Stimulated activated CD4-positive, alpha-beta T cell treated with anti-CD3 and anti-CD28 coated beads, Interleukin-1b, Interleukin-23, amount 100 ng/mL, for 48 hours (primary cell): Measurements from ENCODE around the gene FHIT.
"Not testable (repeated sequence)": the region's sequence is repeated elsewhere in the genome, so short reads cannot be mapped to it uniquely, and the experiment has no call there.

Experiments used
- DNase-seq: peaks from one replicate; pipeline ENCODE4 v3.0.0-alpha.2; 2020

The FHIT gene

DNA sequence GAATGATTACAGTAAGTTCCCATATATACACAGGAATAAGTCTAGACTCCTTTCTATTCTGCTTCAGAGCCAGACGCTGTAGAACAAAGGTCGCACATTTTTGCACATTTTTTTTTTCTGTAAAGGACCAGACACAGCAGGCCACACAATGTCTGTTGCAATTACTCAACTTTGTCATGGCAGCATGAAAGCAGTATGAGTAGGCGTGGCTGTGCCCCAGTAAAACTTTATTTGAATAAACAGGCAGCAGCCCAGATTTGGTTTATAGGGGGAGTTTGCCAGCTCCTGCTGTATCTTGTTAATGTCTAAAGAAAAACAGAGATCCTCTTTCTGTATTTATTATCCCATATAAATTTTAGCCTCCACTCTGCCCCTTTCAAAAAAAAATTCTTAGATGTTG, 708.3 kb downstream of the FHIT start:
- DNase-seq, result no peak

DNA sequence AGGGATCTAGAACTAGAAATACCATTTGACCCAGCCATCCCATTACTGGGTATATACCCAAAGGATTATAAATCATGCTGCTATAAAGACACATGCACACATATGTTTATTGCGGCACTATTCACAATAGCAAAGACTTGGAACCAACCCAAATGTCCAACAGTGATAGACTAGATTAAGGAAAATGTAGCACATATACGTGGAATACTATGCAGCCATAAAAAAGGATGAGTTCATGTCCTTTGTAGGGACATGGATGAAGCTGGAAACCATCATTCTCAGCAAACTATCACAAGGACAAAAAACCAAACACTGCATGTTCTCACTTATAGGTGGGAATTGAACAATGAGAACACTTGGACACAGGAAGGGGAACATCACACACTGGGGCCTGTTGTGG, 711.9 kb downstream of the FHIT start:
- DNase-seq, result not testable (repeated sequence)

DNA sequence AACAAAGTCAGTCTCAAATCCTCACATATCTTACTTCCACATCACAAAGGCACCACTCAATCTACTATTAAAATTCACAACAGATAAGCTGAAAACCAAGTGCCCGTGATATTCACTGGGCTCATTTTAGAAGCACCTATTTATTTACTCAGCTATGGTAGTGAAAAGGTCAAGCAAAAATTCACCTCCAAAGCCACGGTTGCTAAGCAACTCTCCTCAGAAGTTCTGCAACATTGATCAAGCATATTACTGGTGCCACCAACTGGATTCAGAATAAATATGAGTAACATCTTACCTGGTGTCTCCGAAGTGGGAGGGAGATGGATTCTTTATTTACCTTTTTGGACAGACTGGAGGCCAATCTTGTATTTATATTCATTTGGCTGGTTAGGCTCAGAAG, 714.8 kb downstream of the FHIT start:
- no peak for DNase-seq

DNA sequence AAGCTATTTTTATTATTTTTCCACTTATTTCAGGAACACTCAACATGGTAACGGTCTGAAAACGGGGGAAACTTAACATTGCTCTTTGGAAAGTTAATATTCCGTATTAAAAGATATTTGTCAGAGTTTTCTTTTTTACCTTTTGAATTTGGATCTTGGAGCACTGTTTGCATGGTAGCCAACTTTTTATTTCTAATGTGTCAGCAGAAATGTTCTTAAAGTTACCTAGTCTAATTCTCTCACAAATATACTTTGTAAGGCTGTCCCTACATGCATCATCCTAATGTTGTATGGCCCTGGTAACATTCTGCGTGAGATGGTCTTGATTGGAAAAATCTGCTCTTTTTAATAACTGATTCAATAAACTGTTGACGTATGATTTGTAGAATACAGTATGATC, 719.5 kb downstream of the FHIT start:
- no peak for DNase-seq

DNA sequence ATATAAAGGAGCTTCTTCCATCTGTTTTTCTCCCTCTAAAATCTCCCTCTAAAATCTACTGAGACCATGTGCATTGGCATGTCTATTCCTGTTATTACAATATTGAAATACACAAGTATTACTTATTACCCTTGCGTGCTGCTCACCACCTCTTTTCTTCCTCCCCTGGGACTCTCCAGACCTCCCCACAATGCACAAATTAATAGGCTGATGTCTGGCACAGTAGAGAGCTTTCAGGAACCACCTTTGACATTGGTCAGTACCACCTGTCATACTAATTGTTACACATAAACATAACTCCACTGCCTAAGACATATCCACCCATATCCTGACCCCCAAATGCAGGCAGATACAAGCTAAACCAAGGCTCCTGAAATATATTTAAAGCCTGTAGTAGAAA, 722.6 kb downstream of the FHIT start:
- no peak for DNase-seq

DNA sequence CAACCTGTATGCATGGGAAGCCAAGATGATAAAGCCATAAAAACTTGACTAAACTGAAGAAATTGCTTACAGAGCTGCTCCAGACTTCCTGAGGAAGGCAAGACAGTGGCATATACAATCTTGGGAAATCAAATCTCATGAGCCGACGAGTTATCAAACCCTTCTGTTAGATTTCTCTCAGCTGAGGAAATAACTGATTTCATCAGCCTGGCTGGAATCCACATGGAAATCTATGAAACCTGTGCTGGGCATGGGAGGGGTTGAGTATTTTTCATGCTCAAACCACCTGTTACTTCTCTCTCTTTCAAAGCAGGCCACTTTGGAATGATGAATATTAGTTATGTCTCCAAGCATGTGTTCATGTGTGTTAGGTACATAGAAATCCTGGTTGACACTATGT, 727.7 kb downstream of the FHIT start:
- no peak for DNase-seq

DNA sequence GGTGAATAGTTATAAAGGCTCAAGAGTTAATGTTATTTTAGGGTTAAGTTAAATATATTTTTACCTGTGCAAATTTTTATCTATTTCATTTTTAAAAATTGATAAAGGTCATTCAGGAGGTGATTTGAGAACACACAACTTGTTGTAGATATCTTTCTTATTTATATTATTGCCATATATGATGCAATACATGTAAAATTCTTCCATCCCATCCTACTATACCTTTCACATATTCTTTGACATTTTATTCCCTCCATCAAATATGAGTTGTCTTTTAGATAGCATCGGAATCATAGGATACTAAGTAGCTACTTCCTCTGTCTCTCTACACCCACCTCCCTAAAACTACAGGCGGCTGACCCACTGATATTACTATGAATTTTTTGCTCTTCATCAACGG, 734.1 kb downstream of the FHIT start:
- no peak for DNase-seq

DNA sequence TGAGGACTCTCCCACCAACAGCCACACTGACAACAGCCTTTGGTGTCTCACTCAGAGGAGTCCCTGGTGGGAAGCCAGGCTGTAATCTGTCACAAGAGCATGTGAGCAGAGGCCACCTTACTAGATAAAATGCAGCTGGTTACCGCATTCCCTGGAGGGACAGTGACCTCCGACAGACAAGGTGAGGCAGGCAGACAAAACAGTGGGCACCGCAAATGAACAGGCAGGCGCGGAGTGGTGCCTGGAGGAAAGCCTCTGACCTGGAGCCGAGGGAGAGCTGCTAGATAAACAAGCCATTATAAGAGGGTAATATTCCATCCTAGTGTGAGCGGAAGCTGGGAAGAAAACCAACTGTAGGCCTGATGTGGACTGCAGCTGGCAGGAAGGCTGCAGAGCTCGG, 736.4 kb downstream of the FHIT start:
- no peak for DNase-seq

DNA sequence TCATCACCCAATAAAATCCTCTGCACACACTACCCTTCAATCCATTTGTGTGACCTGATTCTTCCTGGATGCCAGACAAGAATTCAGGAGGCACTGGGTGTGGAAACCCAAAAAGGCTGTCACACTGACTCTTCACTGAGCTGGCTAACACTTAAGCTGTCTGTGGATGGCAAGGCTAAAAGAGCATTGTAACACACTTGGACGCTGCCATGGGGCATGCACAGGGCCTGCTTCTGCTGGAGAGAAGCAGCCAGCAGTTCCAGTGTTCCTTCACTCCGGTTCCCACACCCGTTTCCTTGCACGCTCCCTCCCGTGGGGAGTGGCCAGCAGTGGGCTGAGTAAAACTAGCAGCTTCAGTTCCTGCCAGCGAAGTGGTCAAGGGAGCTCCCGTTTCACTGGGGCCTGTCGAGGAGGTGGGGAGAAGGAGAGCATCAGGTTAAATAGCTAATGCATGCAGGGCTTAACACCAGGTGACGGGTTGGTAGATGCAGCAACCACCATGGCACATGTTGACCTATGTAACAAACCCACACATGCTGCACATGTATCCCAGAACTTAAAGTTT, 737.1 kb downstream of the FHIT start:
- no peak for DNase-seq

DNA sequence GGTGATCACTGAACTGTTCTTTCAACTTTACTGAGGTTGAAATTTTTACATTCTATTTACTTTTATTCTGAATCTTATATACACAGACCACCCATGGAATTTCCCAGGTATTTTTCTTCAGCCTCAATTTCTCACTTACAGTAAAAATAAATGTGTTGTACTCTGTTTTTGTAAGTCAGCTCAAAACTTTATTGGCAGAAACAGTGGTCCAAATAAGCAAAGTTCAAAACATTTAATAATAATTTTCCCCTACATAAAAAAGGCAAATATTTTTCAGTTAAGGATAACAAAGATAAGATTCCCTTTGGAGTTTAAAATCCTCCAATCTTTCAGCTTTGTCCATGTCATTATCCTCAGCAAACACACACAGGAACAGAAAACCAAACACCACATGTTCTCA, 738.0 kb downstream of the FHIT start:
- DNase-seq, result no peak

DNA sequence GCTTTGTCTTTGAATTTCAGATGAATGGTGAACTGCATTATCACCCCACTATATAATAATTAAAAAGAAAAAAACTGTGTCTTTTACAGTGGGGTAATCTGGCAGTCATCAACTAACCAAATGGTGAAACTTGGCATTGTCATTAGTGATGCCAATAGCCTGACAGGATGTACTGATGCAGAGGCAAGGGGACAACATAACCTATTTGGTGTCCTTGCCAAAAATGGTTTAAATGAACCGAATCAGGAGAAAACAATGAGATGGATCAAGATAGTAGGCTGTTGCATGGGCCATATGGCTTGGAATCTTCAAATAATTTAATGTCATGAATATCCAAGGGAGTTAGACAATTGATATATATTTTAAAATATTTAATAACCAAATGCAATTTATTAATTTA, 738.7 kb downstream of the FHIT start:
- no peak for DNase-seq

DNA sequence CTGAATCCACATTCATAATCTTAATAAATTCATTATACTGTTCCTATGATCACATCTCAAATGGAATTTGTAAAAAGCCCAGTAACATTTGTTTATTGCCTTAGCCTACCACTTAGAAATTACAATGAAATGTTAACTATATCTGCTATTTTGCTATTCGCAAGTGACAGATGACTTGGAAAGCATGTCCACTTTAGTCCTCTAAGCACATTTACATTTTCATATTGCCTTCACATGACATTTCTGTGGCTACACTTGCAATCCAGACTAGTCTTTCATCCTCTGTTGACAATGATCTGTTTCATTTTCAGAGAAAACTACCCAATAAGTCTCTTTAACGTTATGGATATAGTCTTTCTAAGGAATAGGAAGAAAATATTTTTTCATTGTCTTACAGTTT, 741.8 kb downstream of the FHIT start:
- no peak for DNase-seq

DNA sequence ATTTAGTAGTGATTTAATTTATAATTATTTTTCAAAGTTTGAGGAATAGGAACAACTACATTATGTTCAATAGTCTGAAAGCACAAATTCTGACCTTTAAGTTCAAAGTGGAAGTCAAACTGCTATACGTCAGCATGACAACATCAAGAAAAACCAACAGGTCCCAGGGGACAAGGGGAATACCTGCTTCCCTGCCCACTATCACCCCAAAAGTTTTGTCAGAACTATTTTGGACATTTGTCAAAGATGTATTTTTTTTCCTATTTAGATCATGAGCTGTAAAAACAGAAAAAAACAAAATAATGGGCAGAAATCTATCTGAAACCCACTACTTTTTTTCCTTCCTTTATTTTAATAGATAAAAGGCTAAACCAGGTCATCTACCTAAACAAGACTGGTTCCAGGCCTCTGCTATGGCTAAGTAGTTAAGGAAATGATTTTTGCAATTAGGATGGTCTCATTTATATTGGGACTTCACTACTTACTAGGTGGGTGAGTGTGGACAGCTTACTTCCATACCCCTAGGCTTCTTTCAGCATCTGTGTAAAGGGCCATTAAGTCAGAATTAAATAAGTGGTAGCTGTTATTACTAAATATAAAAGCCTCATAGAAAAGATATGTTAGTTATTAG, 746.3 kb downstream of the FHIT start:
- no peak for DNase-seq

DNA sequence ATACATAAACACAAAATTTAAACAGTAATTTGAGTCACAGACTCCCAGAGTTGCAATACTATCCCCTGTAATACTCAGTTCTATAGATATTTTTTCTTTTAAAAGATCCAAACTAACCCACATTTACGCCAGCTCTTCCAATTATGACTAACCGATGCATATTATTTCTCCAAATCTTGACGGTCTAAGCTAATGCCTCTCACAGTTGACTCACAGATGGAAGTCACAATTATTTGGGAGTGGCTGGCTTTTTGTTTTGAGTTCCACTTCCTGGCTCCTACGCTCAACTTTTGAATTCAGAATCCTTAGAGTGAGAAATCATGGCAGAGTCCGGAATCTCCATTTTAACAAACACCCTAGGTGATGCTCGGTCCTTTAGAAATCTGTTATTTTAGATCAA, 749.9 kb downstream of the FHIT start:
- no peak for DNase-seq

DNA sequence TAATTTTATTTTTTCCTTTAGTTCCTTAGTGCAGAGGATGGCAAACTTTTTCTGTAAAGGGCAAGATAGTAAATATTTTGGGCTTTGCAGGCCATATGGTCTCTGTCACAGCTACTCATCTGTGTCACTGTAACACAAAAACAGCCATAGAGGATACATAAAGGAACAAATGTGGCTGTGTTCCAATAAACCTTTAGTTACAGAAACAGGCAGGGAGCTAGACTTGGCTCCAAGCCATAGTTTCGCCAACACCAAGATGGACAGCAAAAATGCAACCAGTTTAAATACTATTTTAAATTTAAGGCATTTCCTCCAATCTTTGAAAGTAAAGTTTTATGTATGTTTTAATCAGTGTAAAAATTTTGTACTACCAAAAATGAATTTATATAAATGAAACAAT, 753.4 kb downstream of the FHIT start:
- DNase-seq, result no peak

DNA sequence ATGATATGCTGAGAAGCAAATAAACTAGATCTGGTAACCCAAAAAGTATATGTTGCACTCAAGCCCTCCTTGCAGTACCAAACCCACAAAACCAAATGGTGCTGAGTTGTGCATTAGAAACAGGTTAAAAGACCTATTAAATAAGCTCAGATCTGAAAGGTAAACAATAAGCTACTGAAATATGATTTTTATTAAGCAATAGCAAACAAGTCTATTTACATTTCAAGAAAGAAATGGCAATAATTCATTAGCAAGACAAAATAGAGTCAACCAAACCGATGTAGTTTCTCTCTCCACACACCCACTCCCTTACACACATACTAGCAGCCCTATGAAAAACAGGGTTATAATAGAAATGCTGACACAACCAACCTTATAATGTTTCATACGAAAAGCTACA, 760.3 kb downstream of the FHIT start:
- no peak for DNase-seq

DNA sequence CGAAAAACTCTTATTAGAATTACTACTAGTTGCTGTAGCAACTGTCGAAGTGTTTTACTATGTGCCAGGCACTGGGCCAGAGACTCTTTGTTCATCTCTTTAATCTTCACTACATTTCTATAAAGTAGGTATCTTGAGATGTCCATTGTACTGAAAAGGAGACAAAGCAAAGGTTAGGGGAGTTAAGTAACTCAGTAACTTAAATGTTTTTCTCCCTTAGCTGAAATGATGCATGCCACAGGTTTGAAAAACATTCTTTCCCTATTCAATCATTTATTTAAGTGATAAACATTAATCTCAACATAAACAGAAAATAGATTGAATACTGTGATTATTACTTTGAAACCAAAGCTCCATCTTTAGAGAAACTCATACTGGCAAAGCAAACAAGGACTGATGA, 776.2 kb downstream of the FHIT start:
- DNase-seq, result no peak

DNA sequence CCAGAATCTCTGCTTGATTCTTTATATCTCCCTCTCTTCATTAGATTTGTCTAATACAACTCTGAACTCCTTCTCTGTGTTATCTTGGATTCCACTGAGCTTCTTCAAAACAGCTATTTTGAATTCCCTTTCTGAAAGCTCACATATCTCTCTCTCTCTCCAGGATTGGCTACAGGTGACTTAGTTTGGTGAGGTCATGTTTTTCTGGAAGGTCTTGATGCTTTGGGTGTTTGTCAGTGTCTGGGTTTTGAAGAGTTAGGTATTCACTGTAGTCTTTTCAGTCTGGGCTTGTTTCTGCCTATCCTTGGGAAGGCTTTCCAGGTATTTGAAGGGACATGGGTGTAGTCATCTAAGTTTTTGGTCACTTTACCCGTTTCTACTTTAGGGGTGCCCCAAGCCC, 781.8 kb downstream of the FHIT start:
- DNase-seq, result no peak

DNA sequence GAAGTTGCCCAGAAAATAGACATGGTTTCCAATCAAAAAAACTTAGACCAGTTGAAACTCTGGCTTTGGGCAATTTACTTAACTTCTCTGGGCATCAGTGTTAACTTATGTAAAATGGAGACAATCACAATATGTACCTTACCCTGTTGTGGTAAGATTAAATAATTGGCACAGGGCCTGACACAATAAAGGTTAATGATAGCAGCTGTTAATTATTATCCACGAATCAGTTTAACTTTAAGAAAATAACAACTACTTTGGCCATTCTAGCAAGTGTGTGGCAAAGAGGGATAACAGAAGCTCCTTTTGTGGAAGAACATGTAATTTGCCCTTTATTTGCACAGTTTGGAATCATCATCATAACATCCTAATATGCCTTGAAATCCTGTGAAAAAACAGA, 787.6 kb downstream of the FHIT start:
- no peak for DNase-seq

DNA sequence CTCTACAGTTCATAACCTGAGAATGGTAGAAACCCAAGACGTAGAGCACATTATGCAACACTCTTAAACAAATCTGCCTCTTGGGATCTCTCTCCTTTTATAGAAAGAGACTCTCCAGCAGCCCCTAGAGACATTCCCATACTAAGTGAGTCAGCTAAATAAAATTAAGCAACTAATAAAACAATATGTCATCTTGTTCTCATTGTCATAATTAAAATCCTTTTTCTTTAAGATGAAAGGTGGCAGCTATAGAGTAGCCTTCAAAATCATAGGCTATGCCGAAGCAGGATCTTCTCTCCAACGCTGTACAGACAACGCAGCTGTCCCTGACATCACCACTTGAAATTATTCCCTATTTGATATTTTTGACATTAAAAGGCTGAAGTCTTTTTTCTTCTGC, 790.0 kb downstream of the FHIT start:
- DNase-seq, result no peak

DNA sequence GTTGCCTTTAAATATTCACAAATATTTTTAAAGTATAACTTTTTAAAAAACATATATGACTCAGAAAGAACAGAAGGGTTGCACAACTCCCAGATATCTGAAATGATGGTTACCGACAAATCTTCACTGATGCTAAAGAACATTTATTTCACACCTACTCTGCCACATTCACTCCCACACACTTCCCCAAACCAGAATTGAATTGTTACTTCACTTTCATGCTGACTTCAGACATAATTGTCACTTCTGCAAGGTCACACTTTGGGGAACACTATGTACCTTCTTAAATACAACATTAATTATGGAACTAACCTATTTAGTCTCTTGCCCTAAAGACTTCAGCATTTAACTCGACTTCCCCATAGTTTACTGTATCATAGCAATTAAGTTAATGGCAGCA, 795.1 kb downstream of the FHIT start:
- no peak for DNase-seq

DNA sequence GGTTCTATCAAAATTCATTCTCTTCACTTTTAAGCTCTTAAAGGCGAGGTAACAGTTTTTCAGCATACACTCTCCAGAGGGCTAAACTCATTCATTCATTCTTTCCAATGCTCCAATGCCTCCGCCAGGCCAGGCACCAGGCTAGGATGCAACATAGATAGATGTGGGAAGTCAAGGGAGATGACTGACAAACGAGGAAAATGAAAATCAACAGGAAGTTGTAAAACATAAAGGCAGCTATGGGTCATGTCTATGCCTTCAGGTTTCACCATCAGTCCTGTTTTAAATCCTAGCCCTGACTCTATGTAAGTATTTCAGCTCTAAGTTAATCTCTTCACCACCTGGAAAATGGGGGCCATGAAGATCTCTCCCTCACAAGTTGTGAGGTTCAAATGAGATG, 797.9 kb downstream of the FHIT start:
- DNase-seq, result no peak

DNA sequence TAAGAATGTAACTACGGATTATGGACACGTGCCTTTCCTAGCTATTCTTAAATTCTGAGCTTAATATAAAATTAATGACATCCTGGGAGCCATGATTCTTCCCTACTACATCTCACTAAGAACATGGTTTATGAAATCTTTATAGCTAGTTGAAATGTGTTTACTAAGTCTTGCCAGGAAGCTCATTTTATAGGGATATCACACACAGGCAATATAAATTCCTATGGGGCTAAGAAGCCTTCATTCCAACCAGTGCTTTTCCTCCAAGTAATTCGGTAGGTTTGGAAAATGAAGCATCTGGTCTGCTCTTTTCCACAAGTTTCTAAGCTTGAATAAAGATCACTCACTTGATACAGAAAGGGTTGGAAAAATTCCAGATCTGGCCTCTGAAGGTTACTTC, 802.6 kb downstream of the FHIT start:
- no peak for DNase-seq

DNA sequence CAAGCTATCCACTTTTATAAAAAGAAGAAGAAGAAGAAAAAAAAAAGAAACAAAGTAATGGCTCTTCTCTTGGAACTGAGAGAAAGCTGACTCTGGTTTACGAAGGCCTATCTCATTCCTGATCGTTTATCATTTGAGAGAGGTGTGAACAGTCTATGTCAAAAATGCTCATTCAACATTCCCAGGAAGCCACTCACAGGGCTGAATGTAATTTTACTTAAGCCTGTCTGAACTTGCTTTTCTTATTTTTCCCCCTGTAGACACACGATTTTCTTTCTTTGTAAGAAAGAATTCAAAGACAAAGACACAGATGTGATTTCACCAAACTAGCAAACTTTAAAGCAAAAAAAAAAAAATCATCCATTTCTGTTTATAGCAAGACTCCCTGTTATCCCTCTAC, 805.8 kb downstream of the FHIT start:
- DNase-seq, result no peak

DNA sequence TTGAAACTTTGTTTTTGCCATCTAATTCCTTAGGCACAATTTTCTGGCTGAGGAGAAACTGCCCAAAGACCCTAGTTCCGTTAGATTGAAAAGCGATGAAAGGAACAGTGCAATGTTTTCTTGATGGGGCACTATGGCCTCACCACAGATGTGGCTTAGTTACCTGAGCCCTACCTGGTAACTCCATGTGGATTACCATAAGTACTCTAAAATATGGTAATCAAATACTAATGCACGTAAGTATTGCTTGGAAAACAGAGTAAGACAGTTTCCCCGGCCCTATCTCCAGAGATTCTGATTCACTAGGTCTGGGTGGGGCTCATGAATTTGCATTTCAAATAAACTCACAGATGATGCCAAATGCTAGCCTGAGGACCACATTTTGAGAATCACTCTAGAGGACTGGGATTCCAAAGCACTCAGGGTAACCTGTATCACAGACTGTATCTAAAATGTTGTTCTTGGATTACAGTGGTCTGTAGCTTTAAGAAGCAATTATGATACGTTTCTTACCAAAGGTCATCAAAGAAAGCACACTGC, 806.3 kb downstream of the FHIT start:
- DNase-seq, result no peak
